GM23338 (cell line): ENCODE results near the gene GABRB3. TPM values are rescaled to one million over a fixed set of nuclear protein-coding genes. Genes with fewer than 3 reads are reported as not detected.
A peak's percentile ranks its signal among the peaks of the same experiment; 100 is the strongest.

Experiments used
- ATAC-seq: fragments of 200-7000 bp; cut with Tn5 transposase; 3 replicates; pipeline ENCODE4 v1.9.1; 2020
- DNase-seq: peaks from one replicate; pipeline ENCODE4 v3.0.0-alpha.2; 2015; ENCODE audit warnings: low spot score
- H2AFZ ChIP-seq: fragments of 200-600 bp; sonication (generic); 2 replicates; pipeline ENCODE4 v1.8.0; 2016; ENCODE audit warnings: antibody characterized with exemption, mild to moderate bottlenecking, moderate library complexity
- H3F3A ChIP-seq: fragments of 200-600 bp; sonication (generic); replicated peaks from 2 replicates; pipeline ENCODE4 v1.8.0; 2017; ENCODE audit warnings: antibody characterized with exemption, mixed run types, low read depth
- H3K27ac ChIP-seq: fragments of 200-600 bp; sonication (generic); 2 replicates; pipeline ENCODE4 v1.6.1; 2016; ENCODE audit warnings: low read depth
- H3K27me3 ChIP-seq: fragments of 200-600 bp; sonication (generic); 2 replicates; pipeline ENCODE4 v1.8.0; 2016; ENCODE audit warnings: mild to moderate bottlenecking, mixed run types, moderate library complexity; ENCODE audit not compliant: insufficient read depth
- H3K36me3 ChIP-seq: fragments of 200-600 bp; sonication (generic); 2 replicates; pipeline ENCODE4 v1.8.0; 2016; ENCODE audit warnings: mild to moderate bottlenecking; ENCODE audit not compliant: insufficient read depth
- H3K4me1 ChIP-seq: fragments of 200-600 bp; sonication (generic); 2 replicates; pipeline ENCODE4 v1.8.0; 2016; ENCODE audit warnings: mild to moderate bottlenecking, moderate library complexity; ENCODE audit not compliant: insufficient read depth
- H3K4me2 ChIP-seq: fragments of 200-600 bp; sonication (generic); 2 replicates; pipeline ENCODE4 v1.7.1; 2017; ENCODE audit warnings: mixed run types
- H3K4me3 ChIP-seq: fragments of 200-600 bp; sonication (generic); 2 replicates; pipeline ENCODE4 v1.6.1; 2016; ENCODE audit warnings: mixed run types
- H3K79me2 ChIP-seq: fragments of 200-600 bp; sonication (generic); replicated peaks from 2 replicates; pipeline ENCODE4 v1.8.0; 2017; ENCODE audit warnings: mild to moderate bottlenecking; ENCODE audit not compliant: insufficient read depth
- H3K9me2 ChIP-seq: fragments of 200-600 bp; sonication (generic); 2 replicates; pipeline ENCODE4 v1.8.0; 2017; ENCODE audit not compliant: insufficient read depth
- H4K20me1 ChIP-seq: fragments of 200-600 bp; sonication (generic); replicated peaks from 2 replicates; pipeline ENCODE4 v1.8.0; 2017; ENCODE audit warnings: mild to moderate bottlenecking; ENCODE audit not compliant: insufficient read depth
- H3K27ac Mint-ChIP-seq: 2 replicates; pipeline ENCODE4 v1.8.0; 2020; ENCODE audit warnings: inconsistent platforms, mild to moderate bottlenecking, moderate library complexity, mixed read lengths
- H3K27me3 Mint-ChIP-seq: 3 replicates; pipeline ENCODE4 v1.8.0; 2022; ENCODE audit warnings: low read depth, mild to moderate bottlenecking, moderate library complexity, mixed read lengths, inconsistent platforms; ENCODE audit not compliant: insufficient read depth, poor library complexity
- H3K36me3 Mint-ChIP-seq: 3 replicates; pipeline ENCODE4 v1.8.0; 2021; ENCODE audit warnings: low read depth, mild to moderate bottlenecking, inconsistent platforms, moderate library complexity, mixed read lengths
- H3K4me1 Mint-ChIP-seq: 3 replicates; pipeline ENCODE4 v1.8.0; 2020; ENCODE audit warnings: mild to moderate bottlenecking, inconsistent platforms, mixed read lengths
- H3K4me3 Mint-ChIP-seq: 3 replicates; pipeline ENCODE4 v1.8.0; 2021; ENCODE audit warnings: moderate library complexity, mild to moderate bottlenecking, inconsistent platforms, mixed read lengths
- H3K9me3 Mint-ChIP-seq: 3 replicates; pipeline ENCODE4 v1.8.0; 2020; ENCODE audit warnings: moderate library complexity, mild to moderate bottlenecking, inconsistent platforms, mixed read lengths
- CREB1 ChIP-seq: fragments of 250-450 bp; sonication (Bioruptor Pico); IDR thresholded peaks from 2 replicates; pipeline ENCODE4 v1.5.0; 2020; ENCODE audit warnings: low read depth, mild to moderate bottlenecking, moderate library complexity
- ETS1 ChIP-seq: IDR thresholded peaks from 2 replicates; pipeline ENCODE4 v1.6.1; 2016; ENCODE audit warnings: antibody characterized with exemption
- EZH2 ChIP-seq: fragments of 200-600 bp; sonication (generic); IDR thresholded peaks from one replicate; pipeline ENCODE4 v1.8.0; 2017; ENCODE audit warnings: antibody characterized with exemption, mild to moderate bottlenecking, low read depth; ENCODE audit not compliant: unreplicated experiment
- EZH2phosphoT487 ChIP-seq: fragments of 200-600 bp; sonication (generic); IDR thresholded peaks from one replicate; pipeline ENCODE4 v1.8.1; 2018; ENCODE audit warnings: antibody characterized with exemption; ENCODE audit not compliant: unreplicated experiment
- JUNB ChIP-seq: IDR thresholded peaks from one replicate; pipeline ENCODE4 v1.6.1; 2016; ENCODE audit warnings: antibody characterized with exemption; ENCODE audit not compliant: unreplicated experiment
- NANOG ChIP-seq: IDR thresholded peaks from 2 replicates; pipeline ENCODE4 v1.6.1; 2016; ENCODE audit warnings: antibody characterized with exemption, borderline replicate concordance
- POLR2AphosphoS5 ChIP-seq: IDR thresholded peaks from 2 replicates; pipeline ENCODE4 v1.6.1; 2016; ENCODE audit warnings: antibody characterized with exemption, low read depth
- STAT1 ChIP-seq: IDR thresholded peaks from one replicate; pipeline ENCODE4 v1.6.1; 2016; ENCODE audit warnings: antibody characterized with exemption; ENCODE audit not compliant: unreplicated experiment
- ZNF114 ChIP-seq: fragments of 250-450 bp; sonication (Bioruptor Pico); IDR thresholded peaks from 2 replicates; pipeline ENCODE4 v1.5.0; 2020; ENCODE audit warnings: mild to moderate bottlenecking, moderate library complexity
- ZNF331 ChIP-seq: fragments of 250-450 bp; sonication (Bioruptor Pico); IDR thresholded peaks from 2 replicates; pipeline ENCODE4 v1.5.0; 2020; ENCODE audit warnings: low read depth, mild to moderate bottlenecking, moderate library complexity
- polyA plus RNA-seq: library from polyadenylated mRNA; unstranded; fragments of >200 nt; fragmentation: Nextera tagmentation; extraction: Ambion mirVana; gene quantifications from 2 replicates; pipeline ENCODE4 v1.2.1, GENCODE V29; 2016
- total RNA-seq: library from RNA; depleted of rRNA; stranded (reverse); fragments of >200 nt; shearing (Covaris generic); gene quantifications from 2 replicates; pipeline ENCODE4 v1.2.3, GENCODE V29; 2014
- TF ChIP-seq, protein P1 (sequence below), 2 experiments: fragments of 200-600 bp in 1 of 2; sonication (generic) in 1 of 2; conservative IDR thresholded peaks; 2 replicates each; pipeline versions ENCODE4 v1.5.1 to v1.6.1; 2016 to 2017; ENCODE audit warnings: antibody characterized with exemption in 2 of 2, low read depth in 2 of 2, mild to moderate bottlenecking in 2 of 2, moderate library complexity in 1 of 2
- TF ChIP-seq, protein P2 (sequence below): IDR thresholded peaks from one replicate; pipeline ENCODE4 v1.6.1; 2018; ENCODE audit warnings: antibody characterized with exemption; ENCODE audit not compliant: unreplicated experiment
- TF ChIP-seq, protein P3 (sequence below): fragments of 250-450 bp; sonication (Bioruptor Pico); IDR thresholded peaks from 2 replicates; pipeline ENCODE4 v1.5.0; 2020; ENCODE audit warnings: mild to moderate bottlenecking, moderate library complexity

GABRB3 gene
- total and polyA plus RNA-seq, 2 experiments from 2014 or later, result 56.5 to 131 TPM

DNA sequence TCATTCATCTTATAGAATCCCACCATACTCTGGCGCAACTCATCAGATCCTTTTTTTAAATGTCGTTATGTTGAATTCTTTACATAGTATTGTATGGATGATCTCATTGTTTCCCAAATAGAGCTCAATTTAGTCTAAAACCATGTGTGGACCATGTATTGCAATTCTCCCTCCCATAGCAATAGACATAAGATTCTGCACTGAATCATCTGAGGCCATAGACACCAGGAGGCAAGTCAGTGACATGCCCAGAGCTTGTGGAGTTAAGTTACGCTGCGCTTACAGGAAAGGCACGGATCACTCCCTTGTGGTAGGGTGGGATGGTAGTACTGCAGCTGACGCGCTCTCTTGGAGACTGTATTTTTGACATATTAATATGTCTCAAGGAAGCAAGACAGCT is 211.0 kb downstream of the GABRB3 start:
- no peaks in the 10 kb centered on the region for H3K27me3 ChIP-seq
- peaks cover 1% of the 10 kb centered on the region for H3K27me3 Mint-ChIP-seq
- no peak overlapping the region for H3K27ac ChIP-seq
- peak overlapping the region; percentile 23; the same call in 1 of the 2 replicates for H3K27ac Mint-ChIP-seq
- no peaks in the 10 kb centered on the region for H3K9me3 Mint-ChIP-seq
- peaks cover 18% of the 10 kb centered on the region for H3K36me3 ChIP-seq
- peaks cover 14% of the 10 kb centered on the region for H3K4me1 ChIP-seq
- no peaks in the 10 kb centered on the region for H3F3A ChIP-seq
- H4K20me1 ChIP-seq, result no peaks in the 10 kb centered on the region; the same call in 1 of the 2 replicates
- no peak overlapping the region for H3K4me3 Mint-ChIP-seq
- peaks cover 81% of the 10 kb centered on the region for H3K36me3 Mint-ChIP-seq
- no peak overlapping the region for H3K4me2 ChIP-seq
- no peaks in the 10 kb centered on the region for H3K79me2 ChIP-seq
- no peak for DNase-seq
- no peaks in the 10 kb centered on the region for H3K9me2 ChIP-seq
- H2AFZ ChIP-seq, result no peak overlapping the region
- no peak overlapping the region for H3K4me3 ChIP-seq
- TF ChIP-seq ETS1 (no peak), ZNF114 (no peak), STAT1 (no peak), CREB1 (CRISPR knock-in tag) (no peak), EZH2phosphoT487 (no peak), POLR2AphosphoS5 (no peak), ZNF331 (CRISPR knock-in tag) (no peak), JUNB (no peak), NANOG (no peak), EZH2 (no peak)
- TF ChIP-seq, protein P1, sequence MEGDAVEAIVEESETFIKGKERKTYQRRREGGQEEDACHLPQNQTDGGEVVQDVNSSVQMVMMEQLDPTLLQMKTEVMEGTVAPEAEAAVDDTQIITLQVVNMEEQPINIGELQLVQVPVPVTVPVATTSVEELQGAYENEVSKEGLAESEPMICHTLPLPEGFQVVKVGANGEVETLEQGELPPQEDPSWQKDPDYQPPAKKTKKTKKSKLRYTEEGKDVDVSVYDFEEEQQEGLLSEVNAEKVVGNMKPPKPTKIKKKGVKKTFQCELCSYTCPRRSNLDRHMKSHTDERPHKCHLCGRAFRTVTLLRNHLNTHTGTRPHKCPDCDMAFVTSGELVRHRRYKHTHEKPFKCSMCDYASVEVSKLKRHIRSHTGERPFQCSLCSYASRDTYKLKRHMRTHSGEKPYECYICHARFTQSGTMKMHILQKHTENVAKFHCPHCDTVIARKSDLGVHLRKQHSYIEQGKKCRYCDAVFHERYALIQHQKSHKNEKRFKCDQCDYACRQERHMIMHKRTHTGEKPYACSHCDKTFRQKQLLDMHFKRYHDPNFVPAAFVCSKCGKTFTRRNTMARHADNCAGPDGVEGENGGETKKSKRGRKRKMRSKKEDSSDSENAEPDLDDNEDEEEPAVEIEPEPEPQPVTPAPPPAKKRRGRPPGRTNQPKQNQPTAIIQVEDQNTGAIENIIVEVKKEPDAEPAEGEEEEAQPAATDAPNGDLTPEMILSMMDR (conservative IDR thresholded peaks at IDR 0.05; ENCODE audit: low read depth in 2 of 2), result no peak
- TF ChIP-seq, protein P2, sequence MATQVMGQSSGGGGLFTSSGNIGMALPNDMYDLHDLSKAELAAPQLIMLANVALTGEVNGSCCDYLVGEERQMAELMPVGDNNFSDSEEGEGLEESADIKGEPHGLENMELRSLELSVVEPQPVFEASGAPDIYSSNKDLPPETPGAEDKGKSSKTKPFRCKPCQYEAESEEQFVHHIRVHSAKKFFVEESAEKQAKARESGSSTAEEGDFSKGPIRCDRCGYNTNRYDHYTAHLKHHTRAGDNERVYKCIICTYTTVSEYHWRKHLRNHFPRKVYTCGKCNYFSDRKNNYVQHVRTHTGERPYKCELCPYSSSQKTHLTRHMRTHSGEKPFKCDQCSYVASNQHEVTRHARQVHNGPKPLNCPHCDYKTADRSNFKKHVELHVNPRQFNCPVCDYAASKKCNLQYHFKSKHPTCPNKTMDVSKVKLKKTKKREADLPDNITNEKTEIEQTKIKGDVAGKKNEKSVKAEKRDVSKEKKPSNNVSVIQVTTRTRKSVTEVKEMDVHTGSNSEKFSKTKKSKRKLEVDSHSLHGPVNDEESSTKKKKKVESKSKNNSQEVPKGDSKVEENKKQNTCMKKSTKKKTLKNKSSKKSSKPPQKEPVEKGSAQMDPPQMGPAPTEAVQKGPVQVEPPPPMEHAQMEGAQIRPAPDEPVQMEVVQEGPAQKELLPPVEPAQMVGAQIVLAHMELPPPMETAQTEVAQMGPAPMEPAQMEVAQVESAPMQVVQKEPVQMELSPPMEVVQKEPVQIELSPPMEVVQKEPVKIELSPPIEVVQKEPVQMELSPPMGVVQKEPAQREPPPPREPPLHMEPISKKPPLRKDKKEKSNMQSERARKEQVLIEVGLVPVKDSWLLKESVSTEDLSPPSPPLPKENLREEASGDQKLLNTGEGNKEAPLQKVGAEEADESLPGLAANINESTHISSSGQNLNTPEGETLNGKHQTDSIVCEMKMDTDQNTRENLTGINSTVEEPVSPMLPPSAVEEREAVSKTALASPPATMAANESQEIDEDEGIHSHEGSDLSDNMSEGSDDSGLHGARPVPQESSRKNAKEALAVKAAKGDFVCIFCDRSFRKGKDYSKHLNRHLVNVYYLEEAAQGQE, result no peak
- TF ChIP-seq, protein P3, sequence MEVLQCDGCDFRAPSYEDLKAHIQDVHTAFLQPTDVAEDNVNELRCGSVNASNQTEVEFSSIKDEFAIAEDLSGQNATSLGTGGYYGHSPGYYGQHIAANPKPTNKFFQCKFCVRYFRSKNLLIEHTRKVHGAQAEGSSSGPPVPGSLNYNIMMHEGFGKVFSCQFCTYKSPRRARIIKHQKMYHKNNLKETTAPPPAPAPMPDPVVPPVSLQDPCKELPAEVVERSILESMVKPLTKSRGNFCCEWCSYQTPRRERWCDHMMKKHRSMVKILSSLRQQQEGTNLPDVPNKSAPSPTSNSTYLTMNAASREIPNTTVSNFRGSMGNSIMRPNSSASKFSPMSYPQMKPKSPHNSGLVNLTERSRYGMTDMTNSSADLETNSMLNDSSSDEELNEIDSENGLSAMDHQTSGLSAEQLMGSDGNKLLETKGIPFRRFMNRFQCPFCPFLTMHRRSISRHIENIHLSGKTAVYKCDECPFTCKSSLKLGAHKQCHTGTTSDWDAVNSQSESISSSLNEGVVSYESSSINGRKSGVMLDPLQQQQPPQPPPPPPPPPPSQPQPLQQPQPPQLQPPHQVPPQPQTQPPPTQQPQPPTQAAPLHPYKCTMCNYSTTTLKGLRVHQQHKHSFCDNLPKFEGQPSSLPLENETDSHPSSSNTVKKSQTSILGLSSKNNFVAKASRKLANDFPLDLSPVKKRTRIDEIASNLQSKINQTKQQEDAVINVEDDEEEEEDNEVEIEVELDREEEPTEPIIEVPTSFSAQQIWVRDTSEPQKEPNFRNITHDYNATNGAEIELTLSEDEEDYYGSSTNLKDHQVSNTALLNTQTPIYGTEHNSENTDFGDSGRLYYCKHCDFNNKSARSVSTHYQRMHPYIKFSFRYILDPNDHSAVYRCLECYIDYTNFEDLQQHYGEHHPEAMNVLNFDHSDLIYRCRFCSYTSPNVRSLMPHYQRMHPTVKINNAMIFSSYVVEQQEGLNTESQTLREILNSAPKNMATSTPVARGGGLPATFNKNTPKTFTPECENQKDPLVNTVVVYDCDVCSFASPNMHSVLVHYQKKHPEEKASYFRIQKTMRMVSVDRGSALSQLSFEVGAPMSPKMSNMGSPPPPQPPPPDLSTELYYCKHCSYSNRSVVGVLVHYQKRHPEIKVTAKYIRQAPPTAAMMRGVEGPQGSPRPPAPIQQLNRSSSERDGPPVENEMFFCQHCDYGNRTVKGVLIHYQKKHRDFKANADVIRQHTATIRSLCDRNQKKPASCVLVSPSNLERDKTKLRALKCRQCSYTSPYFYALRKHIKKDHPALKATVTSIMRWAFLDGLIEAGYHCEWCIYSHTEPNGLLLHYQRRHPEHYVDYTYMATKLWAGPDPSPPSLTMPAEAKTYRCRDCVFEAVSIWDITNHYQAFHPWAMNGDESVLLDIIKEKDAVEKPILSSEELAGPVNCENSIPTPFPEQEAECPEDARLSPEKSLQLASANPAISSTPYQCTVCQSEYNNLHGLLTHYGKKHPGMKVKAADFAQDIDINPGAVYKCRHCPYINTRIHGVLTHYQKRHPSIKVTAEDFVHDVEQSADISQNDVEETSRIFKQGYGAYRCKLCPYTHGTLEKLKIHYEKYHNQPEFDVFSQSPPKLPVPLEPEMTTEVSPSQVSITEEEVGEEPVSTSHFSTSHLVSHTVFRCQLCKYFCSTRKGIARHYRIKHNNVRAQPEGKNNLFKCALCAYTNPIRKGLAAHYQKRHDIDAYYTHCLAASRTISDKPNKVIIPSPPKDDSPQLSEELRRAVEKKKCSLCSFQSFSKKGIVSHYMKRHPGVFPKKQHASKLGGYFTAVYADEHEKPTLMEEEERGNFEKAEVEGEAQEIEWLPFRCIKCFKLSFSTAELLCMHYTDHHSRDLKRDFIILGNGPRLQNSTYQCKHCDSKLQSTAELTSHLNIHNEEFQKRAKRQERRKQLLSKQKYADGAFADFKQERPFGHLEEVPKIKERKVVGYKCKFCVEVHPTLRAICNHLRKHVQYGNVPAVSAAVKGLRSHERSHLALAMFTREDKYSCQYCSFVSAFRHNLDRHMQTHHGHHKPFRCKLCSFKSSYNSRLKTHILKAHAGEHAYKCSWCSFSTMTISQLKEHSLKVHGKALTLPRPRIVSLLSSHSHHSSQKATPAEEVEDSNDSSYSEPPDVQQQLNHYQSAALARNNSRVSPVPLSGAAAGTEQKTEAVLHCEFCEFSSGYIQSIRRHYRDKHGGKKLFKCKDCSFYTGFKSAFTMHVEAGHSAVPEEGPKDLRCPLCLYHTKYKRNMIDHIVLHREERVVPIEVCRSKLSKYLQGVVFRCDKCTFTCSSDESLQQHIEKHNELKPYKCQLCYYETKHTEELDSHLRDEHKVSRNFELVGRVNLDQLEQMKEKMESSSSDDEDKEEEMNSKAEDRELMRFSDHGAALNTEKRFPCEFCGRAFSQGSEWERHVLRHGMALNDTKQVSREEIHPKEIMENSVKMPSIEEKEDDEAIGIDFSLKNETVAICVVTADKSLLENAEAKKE (CRISPR knock-in tag), result no peak
- peaks cover 19% of the 10 kb centered on the region for H3K4me1 Mint-ChIP-seq
- no peak for ATAC-seq
